Upper lobe of left lung (tissue), 4 donors: ENCODE results near the gene KPNA2.

Source experiments
- CTCF ChIP-seq, 6 experiments: fragments of 450-650 bp in 4 of 6; fragments of 200-600 bp in 2 of 6; sonication (generic) in 2 of 6; IDR thresholded peaks; one replicate each; pipeline ENCODE4 v1.5.1; 2016 to 2019; ENCODE audit warnings: antibody characterized with exemption in 6 of 6
- EP300 ChIP-seq, 4 donors: sonication (generic); formaldehyde crosslinking; IDR thresholded peaks; one replicate each; pipeline ENCODE4 v1.5.1; 2017; ENCODE audit warnings: antibody characterized with exemption in 4 of 4, control low read depth in 2 of 4
- POLR2A ChIP-seq, 4 donors: fragments of 450-650 bp; IDR thresholded peaks; one replicate each; pipeline ENCODE4 v1.5.1; 2016 to 2017; ENCODE audit warnings: antibody characterized with exemption in 4 of 4, mild to moderate bottlenecking in 2 of 4
- POLR2AphosphoS5 ChIP-seq, 2 donors: sonication (generic); formaldehyde crosslinking; IDR thresholded peaks; one replicate each; pipeline ENCODE4 v1.5.1; 2017; ENCODE audit warnings: antibody characterized with exemption in 2 of 2

DNA sequence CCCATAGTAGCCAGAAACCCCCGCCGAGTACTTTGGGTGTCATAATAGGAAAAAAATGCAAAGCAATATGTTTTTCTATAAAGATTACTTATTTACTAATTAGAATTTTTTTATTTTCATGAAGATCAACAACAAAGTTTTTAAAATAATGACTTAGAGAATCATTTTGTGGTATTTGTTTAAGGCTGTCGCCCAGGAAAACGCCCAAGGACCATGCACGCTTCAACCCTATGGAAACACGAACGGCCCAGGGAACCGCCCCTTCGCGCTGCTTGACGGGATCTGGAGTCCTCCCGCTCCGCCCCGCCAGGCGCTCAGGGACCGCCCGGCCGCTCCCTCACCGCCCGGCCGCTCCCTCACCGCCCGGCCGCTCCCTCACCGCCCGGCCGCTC lies 408 bp upstream of the KPNA2 start:
- TF ChIP-seq CTCF (IDR thresholded peaks at IDR 0.05): no peak
- TF ChIP-seq POLR2A (IDR thresholded peaks at IDR 0.05): no peak
- TF ChIP-seq EP300 (IDR thresholded peaks at IDR 0.05): no peak
- no peak for TF ChIP-seq POLR2AphosphoS5 (IDR thresholded peaks at IDR 0.05)
